DMS153 treated with DMSO at 0.1 percent for 48 hours (cell line): Measurements from ENCODE around the gene PDE3A.

ENCODE experiments used
- DNase-seq: peaks from one replicate; lab custom pipeline; 2025; ENCODE audit not compliant: unreplicated experiment; lab: John Stamatoyannopoulos, UW

The PDE3A gene

DNA sequence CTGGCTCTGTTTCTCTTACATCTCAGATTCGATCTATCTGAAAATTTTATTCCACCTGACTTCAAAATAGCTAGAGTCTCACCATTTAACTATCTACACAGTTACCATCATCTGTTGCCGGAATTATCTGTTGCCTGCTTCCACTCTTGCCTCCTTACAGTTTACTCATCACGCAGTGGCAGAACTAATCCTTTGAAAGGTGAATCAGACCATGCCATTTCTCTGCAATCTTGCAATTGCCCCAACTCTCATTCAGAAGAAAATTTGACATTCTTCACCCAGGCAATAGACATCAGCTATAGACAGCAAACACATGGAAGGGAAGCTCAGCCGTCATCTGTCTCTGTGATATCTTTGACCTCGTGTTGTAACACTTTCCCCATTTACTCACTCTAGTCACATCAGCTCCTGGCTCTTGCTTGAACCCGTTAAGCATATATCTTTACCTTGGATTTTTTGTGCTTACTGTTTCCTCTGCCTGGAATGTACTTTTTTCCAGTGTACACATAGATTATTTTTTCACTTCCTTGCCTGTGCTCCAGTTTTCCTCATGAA lies 85.5 kb downstream of the PDE3A start:
- DNase-seq: no peak

DNA sequence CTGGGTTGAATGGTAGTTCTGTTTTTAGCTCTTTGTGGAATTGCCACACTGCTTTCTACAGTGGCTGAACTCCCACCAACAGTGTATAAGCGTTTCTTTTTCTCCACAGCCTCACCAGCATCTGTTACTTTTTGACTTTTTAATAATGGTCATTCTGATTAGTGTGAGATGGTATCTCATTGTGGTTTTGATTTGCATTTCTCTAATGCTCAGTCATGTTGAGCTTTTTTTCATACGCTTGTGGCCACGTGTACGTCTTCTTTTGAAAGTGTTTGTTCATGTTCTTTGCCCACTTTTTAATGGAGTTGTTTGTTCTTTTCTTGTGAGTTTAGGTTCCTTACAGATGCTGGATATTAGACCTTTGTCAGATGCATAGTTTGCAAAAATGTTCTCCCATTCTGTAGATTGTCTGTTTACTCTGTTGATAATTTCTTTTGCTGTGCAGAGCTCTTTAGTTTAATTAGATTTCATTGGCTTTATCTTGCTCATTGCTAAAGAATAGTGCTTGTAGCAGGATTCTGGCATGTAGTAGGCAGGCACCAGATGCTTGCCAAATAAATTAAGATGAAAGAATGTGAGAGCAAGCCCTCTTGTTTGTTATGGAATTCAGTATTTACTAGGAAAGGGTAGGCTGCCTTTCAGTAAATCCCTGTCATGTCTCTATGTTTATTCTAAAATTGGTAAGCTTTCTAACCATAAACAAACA lies 86.8 kb downstream of the PDE3A start:
- no peak for DNase-seq

- no peak for DNase-seq
These were observed 89.2 kb downstream of the PDE3A start for GRCh38 chr12:20457582-20457981.

DNA sequence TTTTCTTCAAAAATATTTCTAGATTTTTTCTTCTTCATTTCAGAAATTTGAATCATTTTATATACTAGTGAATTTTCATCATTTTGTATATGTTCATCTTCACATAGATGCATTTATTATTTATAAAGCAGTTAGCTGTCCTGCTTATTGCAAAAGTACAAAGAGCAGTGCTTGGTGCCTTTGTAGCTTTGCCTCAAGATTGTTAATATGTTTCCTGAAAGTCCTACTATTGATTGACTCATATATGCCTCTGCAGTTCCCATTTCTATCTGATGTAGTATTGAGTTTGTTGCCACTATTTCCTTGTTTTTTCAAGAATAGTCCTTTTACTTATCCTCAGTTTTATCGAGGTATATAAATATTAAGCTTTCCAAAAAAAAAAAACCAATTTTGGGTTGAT lies 89.7 kb downstream of the PDE3A start:
- DNase-seq: no peak

DNA sequence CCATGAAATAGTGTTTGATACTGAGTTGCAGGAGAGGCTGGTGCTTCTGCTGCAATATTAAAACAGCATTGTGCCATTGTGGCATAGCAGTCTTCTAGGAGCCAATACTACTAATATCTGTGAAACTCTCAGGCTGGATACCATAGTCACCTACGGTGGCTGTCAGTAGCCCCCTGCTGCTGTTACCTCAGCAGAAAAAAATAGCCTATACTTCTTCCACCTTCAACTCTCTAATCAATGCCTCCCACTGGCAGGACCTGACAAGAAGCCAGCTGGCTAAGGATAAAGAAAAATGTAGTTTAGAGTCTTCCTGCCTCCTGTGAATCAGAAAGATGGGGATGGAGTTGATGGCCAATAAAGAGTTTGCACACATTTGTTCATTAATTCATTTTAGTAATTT lies 91.6 kb downstream of the PDE3A start:
- no peak for DNase-seq

DNA sequence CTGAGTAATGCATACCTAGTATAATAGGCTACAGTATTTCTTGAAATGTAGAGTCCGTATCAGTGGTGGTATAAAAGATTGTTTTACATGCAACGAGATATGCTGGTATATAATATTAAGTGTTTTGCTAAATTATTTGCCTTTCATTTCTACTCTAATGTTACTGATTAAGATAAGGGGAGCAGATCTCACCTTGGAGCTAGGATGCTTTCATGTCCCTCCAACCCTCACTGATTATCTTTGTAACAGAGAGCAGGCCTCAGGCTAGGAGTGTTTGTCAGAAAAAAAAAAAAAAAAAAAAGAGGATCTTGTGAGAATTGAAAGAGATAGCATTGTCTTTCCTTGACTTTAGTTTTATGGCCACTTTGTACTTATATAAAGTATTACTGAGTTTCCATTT lies 92.6 kb downstream of the PDE3A start:
- DNase-seq: no peak

DNA sequence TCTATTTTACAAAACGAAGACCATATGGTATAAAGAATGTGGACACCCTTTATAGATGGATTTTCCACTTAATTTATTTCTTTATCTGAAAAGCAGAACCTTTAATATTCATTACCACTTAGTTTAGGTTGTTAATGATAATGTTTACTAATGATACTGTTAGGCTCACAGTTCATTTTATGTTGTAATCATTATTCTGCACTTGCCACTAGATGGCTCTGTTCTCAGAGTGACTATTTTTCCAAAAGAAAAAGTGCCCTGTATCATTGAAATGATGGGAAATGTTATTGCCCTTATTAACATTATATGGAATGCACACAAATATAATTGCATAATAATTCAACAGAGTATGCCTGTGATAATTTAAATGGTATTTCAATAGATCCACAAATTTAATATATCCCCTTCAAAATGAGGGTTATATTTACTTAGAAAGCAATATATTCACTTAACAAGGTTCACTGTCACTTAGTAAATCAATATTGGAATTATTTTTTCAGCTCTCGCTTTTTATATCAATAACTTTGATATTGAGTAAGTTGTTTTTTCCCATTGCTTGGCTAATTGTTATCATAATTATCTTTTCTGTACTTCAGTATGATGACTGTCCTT lies 95.7 kb downstream of the PDE3A start:
- DNase-seq: no peak

DNA sequence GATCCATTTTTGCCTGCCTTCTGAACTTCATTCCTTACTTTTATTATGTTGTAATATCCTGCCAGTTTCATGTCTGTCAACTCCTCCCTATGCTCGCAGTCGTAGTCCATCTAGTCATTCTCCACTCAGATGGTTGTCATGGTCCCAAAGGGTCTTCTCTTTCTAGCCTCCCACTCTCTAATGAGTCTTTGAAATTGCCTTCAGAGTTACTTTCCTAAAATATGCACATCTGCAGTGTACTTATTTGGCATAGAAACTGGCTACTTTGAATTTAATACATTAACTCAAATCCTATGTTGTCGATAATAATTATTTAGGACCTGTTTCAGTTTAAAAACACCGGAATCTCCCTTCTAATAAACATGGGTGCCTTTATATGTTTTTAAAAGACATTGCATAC lies 101.0 kb downstream of the PDE3A start:
- DNase-seq: no peak

DNA sequence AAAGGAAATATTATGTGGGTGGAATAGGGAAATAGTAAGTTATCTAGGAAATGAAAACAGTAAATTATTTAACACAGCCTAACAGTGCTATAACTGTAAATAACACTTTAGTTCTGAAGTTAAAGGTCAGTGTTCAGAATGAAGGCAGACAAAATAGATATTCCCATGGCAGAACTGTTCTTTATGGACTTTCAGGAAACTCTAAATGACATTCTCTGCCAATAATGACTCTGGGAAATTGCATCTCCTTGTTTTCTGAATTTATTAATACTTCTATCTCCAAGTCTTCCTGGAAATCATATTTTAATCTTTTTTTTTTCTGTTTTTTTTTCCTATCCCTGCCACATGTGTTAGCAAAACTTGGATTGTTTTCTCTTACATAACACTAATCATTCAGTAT lies 101.4 kb downstream of the PDE3A start:
- no peak for DNase-seq

- DNase-seq: no peak
These were observed 103.9 kb downstream of the PDE3A start for GRCh38 chr12:20472102-20472782.

DNA sequence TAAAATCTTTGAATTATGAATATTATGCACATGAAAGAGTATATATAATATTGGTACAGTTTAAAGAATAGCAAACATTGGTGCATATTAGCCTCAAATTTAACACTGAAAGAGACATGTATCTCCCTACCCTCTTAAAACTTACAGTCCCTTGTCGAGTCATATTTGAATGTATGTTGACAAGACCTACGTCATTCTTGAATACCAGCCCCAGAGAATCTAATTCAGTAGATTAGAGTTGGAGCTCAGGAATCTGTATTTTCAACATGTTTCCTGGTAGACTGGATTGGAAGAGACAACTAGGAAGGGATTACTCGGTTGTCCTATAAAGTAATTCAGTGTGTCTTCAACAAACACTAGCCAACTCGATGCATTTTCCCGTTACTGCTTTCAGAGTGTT lies 104.8 kb downstream of the PDE3A start:
- no peak for DNase-seq

DNA sequence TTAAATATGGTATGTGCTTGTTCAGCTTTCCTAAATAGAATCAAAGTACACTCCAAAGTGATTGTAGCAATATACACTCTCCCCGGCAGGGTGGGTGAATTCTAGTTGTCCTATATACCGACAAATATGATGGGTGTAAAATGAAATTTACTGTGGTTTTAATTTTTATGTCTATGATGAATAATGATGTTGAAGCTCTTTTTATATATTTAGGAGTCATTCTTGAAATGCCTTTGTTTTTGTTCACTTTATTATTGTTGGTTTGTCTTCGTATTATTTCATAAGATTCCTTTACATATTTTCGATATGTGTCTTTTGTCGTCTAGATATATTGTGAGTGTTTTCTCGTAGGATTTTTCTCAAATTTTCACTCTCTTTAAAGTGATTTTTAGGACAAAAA lies 105.7 kb downstream of the PDE3A start:
- DNase-seq: no peak

- no peak for DNase-seq
These were observed 106.1 kb downstream of the PDE3A start for GRCh38 chr12:20474443-20474842.

DNA sequence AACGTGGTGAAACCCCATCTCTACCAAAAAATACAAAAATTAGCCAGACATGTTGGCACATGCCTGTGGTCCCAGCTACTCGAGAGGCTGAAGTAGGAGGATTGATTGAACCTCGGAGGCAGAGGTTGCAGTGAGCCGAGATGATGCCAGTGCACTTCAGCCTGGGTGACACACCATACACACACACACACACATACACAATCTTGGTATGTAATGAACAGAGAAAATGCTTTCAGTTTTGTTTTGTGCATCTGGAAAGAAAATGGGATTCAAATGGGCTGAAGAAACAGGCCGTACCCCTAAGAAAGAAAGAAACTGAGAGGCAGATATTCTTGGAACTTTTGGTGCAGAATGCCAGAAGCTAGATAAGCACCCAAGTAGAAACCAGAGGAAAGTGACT lies 107.2 kb downstream of the PDE3A start:
- no peak for DNase-seq

DNA sequence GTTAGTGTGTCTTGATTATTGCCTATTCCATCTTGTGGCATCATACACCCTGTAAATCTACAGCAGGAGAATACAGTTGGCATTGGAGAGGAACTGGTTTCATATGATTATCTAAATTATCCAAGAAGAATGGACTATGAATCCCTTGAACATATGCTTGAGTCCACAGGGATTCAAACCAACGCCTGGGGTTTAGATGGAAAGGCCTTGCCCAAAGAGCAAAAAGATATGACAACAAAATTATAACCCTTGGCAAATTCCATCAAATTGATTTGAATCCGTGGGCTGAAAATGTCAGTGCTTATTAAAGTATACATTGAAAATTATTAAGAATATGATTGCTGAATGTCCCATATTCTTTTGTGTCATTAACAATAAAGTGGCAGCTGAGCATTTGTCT lies 108.2 kb downstream of the PDE3A start:
- no peak for DNase-seq

GRCh38 chr12:20477255-20477654 lies 108.9 kb downstream of the PDE3A start:
- DNase-seq: no peak

GRCh38 chr12:20477672-20478071 lies 109.3 kb downstream of the PDE3A start:
- DNase-seq: no peak

- DNase-seq: no peak
These were observed 114.2 kb downstream of the PDE3A start for GRCh38 chr12:20482491-20483054.

DNA sequence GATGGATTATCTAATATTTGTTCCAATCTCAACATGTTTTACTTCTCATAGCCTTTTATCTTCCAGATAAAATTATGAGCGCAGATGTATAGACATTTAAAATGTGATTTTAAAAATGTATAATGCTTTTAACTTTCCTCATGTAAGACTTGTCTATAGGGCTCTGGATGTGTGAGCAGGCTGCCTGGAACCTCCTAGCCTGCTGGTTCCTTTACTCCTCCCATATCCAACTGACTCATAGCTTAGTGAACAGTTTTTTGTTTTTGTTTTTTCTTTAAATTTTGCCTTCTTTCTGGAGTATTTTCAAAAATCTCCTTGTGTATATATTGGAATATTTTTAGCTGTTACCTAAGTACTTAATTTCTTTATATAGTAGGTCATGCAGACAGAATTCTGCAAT lies 115.4 kb downstream of the PDE3A start:
- no peak for DNase-seq

- no peak for DNase-seq
These were observed 117.9 kb downstream of the PDE3A start for GRCh38 chr12:20486233-20486632.

GRCh38 chr12:20487519-20487918 lies 119.2 kb downstream of the PDE3A start:
- DNase-seq: no peak

- DNase-seq: no peak
These were observed 121.3 kb downstream of the PDE3A start for GRCh38 chr12:20489645-20490044.
